ENCODE measurements around the gene NYAP2. TPM values are rescaled to one million over a fixed set of nuclear protein-coding genes. Genes with fewer than 3 reads are reported as not detected.

The NYAP2 gene
- total RNA-seq, 4 donors from 2014 or later = 0.09 to 0.61 (median 0.18) TPM; not detected in 1

- no peak for DNase-seq
- TF ChIP-seq CTCF (IDR thresholded peaks at IDR 0.05) (no peak), POLR2A (IDR thresholded peaks at IDR 0.05) (no peak)
- no peaks in the 10 kb centered on the region for H3K9me3 ChIP-seq
- intact Hi-C loops (cut with DNase I) = no loop called here
- H3K36me3 ChIP-seq = no peaks in the 10 kb centered on the region
- 24% methylated on average over 4 of the region's 4 CpGs for WGBS, 2 donors
- no peak overlapping the region for H3K4me3 ChIP-seq
- no peaks in the 10 kb centered on the region for H3K4me1 ChIP-seq
- H3K27ac ChIP-seq = no peak overlapping the region
- no peaks in the 10 kb centered on the region for H3K27me3 ChIP-seq
Observed at GRCh38 chr2:225434014-225434413, 34.5 kb downstream of the NYAP2 start.

GRCh38 chr2:225437319-225437718 is 37.8 kb downstream of the NYAP2 start:
- 50 to 86% methylated on average over 1 of the region's 1 CpG for WGBS, 2 donors
- Histone ChIP-seq H3K9me3 (no peaks in the 10 kb centered on the region), H3K27me3 (peaks cover 0 to 3% (median 0%) of the 10 kb centered on the region in 4 donors), H3K4me3 (no peak overlapping the region), H3K4me1 (no peaks in the 10 kb centered on the region), H3K36me3 (no peaks in the 10 kb centered on the region), H3K27ac (no peak overlapping the region)
- TF ChIP-seq CTCF (IDR thresholded peaks at IDR 0.05) (no peak), POLR2A (IDR thresholded peaks at IDR 0.05) (no peak)
- DNase-seq = no peak
- intact Hi-C loops (cut with DNase I) = no loop called here

- no peak for TF ChIP-seq CTCF (IDR thresholded peaks at IDR 0.05)
- no peak for TF ChIP-seq POLR2A (IDR thresholded peaks at IDR 0.05)
- Histone ChIP-seq H3K4me3 (no peak overlapping the region), H3K4me1 (no peaks in the 10 kb centered on the region), H3K27me3 (peaks cover 0 to 3% (median 0%) of the 10 kb centered on the region in 4 donors), H3K9me3 (no peaks in the 10 kb centered on the region), H3K27ac (no peak overlapping the region), H3K36me3 (no peaks in the 10 kb centered on the region)
- intact Hi-C loops (cut with DNase I) = no loop called here
- no peak for DNase-seq
- 77 to 83% methylated on average over 1 of the region's 1 CpG for WGBS, 2 donors
Observed at GRCh38 chr2:225438248-225438647, 38.7 kb downstream of the NYAP2 start.

GRCh38 chr2:225452677-225453076 is 53.2 kb downstream of the NYAP2 start:
- WGBS, 2 donors = 81 to 88% methylated on average over 6 of the region's 6 CpGs
- Histone ChIP-seq H3K36me3 (no peaks in the 10 kb centered on the region), H3K27me3 (no peaks in the 10 kb centered on the region), H3K4me3 (no peak overlapping the region), H3K9me3 (no peaks in the 10 kb centered on the region), H3K4me1 (no peaks in the 10 kb centered on the region), H3K27ac (no peak overlapping the region)
- intact Hi-C loops (cut with DNase I) = no loop called here
- no peak for TF ChIP-seq CTCF (IDR thresholded peaks at IDR 0.05)
- DNase-seq = no peak

GRCh38 chr2:225454412-225454811 is 54.9 kb downstream of the NYAP2 start:
- no peak overlapping the region for H3K27ac ChIP-seq
- TF ChIP-seq CTCF (IDR thresholded peaks at IDR 0.05) (no peak), POLR2A (IDR thresholded peaks at IDR 0.05) (no peak)
- no peaks in the 10 kb centered on the region for H3K36me3 ChIP-seq
- DNase-seq = no peak
- H3K4me3 ChIP-seq = no peak overlapping the region
- no peaks in the 10 kb centered on the region for H3K9me3 ChIP-seq
- no peaks in the 10 kb centered on the region for H3K4me1 ChIP-seq
- intact Hi-C loops (cut with DNase I) = no loop called here
- H3K27me3 ChIP-seq = no peaks in the 10 kb centered on the region
- 94 to 95% methylated on average over 6 of the region's 6 CpGs for WGBS, 2 donors
